AG20443 (cell line): Measurements from ENCODE around the gene BARX1.
"Not testable (repeated sequence)": the region's sequence is repeated elsewhere in the genome, so short reads cannot be mapped to it uniquely, and the experiment has no call there.

Experiments used
- DNase-seq: peaks from one replicate; pipeline ENCODE4 v3.0.0; 2012; ENCODE audit warnings: low spot score, mixed read lengths

Gene BARX1

DNA sequence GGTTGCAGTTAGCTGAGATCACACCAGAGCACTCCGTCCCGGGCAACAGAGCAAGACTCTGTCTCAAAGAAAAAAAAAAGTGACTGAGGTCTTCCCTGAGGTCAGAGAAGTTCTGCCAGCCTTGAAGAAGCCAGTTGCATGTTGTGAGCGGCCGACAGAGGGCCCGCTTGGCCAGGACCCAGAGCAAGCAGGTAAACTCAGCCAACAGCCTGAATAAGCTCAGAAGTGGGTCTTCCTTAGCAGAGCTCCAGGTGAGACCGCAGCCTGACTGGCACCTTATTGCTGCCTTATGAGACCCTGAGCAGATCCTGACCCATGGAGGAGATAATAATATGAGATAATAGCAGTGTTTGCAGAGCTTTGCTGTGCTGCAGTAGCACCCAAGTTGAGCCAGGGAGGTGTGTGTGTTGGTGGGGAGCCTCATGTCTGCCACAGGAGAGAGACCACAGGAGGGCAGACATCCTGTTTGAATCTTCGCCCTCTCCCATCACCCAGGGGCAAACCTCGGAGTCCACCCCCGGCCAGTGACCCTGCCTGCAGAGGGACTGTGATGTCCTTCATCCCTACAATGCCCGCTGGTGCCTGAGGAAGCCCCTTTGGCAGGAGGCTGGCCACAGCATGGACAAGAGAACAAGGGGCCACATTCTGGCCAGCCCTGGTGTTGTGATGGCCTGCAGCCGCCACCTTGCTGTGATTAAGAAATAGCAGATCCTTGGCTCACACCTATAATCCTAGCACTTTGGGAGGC is 10.8 kb upstream of the BARX1 start:
- DNase-seq, result peak; percentile 11

DNA sequence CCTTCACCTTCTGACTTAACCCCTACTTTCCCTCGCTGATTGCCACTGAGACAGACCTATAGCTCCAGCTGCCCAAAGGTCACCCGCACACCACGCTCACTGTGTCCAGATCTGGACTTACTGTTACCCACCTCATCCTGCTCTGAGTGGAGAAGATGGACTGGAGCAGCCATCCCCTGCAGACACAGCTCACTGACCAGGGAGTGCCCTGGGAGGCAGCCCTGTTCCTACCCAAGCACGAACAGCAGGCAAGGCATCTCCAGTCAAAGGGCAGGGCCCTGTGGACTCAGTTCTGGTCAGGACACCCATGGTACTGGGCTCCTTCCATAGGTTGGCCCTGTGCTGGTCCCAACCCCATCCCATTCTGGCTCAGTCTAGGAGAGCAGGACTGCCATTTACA is 9.5 kb upstream of the BARX1 start:
- no peak for DNase-seq

DNA sequence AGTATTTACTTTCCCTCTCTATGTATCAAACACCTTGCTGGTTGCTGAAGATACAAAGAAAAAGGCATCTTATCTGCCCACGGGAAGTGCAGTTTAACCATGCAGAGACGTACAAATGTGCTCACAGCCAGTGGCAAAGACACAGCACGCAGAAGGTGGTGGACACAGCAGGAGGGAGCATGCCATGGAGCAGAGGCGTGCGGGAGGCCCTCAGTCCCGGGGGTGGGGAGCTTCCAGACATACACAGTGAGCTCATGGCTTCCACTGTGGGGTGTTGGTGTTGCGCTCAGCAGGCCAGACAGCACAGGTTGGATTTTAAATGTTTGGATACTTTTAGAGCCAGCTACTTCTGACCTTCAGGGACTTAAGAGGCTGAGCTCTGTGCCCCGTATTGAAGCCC is 8.8 kb upstream of the BARX1 start:
- DNase-seq, result no peak

DNA sequence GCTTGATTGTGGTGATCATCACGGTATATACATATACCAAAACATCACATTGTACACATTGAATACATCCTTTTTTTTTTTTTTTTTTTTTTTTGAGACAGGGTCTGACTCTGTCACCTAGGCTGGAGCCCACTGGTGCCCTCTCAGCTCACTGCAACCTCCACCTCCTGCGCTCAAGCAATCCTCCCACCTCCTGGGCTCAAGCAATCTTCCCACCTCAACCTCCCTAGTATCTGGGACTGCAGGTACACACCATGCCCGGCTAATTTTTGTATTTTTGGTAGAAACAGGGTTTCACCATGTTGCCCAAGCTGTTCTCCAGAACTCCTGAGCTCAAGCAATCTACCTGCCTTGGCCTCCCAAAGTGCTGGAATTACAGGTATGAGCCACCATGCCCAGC is 8.3 kb upstream of the BARX1 start:
- not testable (repeated sequence) for DNase-seq

DNA sequence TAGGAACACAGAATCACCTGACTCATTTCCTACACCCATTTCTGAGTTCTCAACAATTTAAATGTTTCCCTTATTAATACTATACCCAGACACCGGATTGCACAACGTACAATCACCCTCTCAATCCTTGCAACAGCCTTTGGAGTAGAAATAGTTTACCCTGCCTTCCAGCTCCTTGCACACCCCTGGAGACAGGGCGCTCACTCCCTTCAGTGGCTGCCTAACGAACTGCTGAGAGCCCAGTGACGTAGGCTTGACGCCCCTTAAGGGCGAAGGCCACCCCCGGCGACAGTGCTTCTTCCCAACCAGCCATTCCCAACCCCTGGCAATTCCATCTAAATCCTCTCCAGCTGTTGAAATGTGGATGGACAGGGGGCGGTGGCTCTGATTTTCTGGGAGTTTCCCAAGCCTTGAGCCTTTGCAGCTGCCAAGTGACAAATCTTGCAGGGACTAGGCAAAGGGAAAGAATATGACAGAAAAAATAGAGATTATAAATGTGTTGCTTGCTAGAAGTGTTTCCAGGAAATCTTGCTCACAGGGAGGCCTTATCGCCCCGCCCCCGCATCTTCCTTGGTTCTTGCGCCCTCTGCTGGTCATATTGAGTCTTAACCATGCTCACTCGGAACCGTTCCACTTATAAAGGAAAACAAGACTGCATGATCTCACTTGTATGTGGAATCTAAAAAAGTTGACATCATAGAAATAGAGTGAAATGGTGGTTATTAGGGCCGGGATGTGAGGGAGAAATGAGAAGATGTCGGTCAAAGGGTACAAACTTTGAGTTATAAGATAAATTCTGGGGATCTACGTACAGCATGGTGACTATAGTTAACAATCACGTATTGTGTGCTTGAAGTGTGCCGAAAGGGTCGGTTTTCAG is 7.6 kb upstream of the BARX1 start:
- DNase-seq, result peak; percentile 90

DNA sequence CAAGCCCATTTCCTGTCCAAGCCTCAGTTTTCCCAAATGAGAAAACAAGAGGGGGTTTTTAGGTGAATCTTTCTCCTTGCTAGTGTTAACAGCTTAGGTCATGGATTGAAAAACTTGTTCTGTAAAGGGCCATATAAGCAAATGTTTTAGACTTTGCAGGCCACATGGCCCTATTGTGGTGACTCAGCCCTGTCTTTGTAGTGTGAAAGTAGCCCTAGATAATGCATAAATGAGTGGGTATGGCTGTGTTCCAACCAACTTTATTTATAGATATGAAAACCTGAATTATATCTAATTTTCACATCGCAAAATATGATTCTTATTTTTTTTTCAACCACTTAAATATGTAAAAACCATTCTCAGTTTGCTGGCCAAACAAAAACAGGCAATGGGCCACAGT is 6.9 kb upstream of the BARX1 start:
- no peak for DNase-seq

DNA sequence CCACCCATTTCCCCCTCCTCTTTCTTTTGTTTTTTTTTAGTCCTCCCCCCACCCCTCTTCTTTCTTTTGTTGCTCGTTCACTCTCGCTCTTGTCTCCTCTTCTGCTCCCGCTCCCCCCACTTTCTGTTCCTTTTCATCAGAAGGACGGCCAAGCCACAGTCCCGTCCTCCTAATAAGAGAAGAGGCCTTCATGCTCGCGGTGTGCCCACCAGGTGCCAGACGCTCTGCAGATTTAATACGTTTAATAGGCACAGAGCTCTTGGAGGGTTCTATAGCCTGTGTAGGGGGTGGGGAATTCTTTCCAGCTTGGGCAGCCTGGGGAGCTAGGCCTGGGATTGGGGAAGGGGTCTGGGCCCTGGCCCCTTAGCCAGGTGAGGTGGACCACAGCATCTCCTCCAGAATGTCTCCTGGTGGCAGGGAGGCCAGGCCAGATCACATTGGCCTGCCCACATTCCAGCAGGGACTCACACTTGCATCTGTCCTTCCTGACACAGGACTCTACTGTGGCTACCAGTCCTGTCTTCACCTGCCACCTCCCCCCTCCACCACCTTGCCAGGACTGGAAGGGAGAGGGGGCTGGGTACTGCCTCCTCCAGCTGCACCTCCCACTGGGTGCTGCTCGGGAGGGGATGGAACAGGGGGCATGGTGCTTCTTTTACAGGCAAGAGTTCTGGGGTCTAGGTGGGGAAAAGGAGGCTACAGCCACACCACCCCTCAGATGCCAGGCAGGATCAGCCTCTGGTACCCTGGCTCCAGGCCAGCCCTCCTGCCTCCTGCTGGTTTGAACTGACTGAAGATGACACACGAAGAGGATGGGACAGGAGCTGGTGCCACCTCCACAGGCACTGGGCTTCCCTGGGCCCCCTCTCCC is 6.1 kb upstream of the BARX1 start:
- DNase-seq, result no peak

DNA sequence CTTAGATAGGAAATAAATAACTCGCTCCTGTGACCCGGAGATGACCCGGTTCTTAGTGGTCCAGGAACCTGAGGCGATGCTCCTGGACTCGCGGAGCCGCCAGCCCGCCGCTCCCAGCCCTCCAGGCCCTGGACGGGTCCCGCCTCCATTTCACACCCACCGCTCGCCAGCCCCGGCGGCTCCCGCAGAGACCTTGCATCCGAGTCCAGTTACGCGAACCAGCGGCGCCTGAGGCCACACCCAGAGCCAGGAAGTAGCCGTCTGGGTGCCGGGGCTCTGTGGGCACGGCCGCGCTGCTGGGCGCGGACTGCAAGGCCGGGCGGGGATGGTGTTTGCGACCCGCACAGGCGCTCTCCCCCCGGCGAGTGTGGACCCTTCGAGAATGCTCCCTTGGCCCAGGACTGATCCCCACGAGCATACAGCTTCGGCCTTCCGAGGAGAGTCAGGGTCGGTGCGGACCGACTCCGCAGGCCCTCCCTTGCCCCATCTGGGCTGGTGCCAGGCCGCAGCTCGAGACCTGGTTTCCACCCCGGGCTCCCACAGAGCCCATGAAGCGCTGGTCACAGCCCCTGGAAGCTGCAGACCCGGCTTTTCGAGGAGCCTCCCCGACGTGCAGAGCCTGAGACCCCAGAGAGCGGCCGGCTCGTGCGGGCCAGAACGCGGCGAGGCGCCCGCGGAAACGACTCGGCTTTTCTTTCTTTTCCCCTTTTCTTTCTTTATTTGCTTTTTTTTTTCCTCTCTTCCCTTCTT is 5.2 kb upstream of the BARX1 start:
- DNase-seq, result no peak

DNA sequence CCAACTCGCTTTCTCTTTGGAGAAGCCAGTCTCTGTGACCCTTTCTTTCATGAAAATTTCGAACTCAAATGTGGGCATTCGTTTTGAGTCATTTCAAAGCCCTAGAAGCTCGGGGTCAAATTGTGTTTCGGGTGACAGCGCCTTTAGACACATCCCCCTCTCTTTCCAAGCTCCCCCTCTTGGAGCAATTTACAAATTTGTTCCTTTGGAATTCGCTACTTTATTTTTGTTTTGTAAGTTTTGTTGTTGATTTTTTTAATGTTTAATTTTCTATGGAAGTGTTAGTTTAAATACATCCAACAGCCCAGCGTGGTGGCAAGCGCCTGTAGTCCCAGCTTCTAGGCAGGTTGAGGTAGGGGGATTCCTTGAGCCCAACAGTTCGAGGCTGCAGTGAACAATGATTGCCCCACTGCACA is 4.6 kb upstream of the BARX1 start:
- DNase-seq, result no peak

DNA sequence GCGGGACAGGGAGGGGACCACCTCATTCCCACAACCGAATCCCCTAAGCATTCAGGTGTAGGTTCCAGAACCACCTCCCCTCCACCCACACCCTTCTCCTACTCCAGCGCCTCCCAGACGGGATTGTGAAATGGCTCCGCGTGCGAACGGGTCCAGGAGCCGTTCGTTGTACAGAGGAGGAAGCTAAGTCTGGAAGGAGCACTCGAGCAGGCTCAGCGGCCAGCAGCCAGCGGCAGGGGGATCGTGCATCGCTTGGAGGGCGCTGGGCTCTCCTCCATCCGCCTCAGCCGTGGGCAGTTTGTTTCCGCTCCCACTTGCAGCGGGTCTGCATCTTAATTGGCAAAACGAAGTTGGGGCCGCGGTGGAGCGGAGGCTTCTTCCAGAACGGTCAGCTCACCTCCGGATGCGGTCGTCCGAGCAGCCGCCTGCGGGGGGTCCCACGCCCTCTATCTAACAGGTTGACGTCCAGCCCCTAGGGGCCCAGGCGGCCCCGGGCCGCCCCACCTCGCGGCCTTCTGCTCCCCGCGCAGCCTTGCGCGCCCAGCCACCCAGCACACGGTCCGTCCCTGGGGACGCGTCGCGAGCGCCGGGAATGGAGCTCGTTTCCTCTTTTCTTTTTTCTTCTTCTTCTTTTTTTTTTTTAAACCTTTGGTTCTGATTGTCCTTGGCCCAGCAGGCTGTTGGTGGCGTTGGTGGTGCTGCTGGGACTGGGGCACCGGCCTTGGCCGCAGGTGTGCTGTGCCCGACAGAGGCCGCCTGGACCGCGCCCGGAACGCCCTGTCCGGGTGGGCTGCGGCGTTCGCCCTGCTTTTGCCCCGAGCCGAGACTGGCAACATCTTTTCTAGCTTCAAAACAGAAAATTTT is 3.9 kb upstream of the BARX1 start:
- DNase-seq, result peak; percentile 65

DNA sequence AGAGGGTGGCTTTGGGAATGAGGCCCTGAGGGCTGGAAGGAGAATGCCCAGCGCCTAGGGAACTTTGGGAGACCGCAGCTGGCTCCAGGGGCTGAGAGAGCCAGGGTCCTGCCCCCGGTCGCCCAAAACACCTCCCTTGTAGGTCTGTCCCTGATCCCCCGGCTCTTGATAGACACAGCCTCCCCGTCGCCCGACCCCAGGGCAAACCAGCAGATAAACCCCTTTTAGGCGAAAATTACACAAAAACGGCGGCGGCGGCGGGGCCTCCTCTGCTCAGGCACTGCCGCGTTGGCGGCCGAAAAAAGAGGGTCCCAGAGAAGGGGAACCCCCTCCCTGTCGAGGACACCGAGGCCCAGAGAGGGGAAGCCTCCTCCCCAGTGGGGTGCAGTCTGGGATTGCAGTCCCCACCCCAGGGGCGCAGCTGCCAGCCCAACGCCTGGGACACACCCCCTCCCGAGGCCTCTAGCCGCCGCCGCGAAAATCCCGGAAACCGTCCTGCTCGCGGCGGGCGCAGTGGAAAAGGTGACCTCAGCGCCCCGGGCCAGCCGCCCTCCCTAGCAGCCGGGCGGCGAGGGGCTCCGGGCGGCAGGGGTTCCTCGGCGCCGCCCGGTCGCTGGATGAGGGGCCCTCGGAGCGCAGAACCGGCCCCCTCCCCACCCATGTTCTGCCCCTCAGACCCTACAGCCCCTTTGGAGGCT is 3.1 kb upstream of the BARX1 start:
- no peak for DNase-seq

DNA sequence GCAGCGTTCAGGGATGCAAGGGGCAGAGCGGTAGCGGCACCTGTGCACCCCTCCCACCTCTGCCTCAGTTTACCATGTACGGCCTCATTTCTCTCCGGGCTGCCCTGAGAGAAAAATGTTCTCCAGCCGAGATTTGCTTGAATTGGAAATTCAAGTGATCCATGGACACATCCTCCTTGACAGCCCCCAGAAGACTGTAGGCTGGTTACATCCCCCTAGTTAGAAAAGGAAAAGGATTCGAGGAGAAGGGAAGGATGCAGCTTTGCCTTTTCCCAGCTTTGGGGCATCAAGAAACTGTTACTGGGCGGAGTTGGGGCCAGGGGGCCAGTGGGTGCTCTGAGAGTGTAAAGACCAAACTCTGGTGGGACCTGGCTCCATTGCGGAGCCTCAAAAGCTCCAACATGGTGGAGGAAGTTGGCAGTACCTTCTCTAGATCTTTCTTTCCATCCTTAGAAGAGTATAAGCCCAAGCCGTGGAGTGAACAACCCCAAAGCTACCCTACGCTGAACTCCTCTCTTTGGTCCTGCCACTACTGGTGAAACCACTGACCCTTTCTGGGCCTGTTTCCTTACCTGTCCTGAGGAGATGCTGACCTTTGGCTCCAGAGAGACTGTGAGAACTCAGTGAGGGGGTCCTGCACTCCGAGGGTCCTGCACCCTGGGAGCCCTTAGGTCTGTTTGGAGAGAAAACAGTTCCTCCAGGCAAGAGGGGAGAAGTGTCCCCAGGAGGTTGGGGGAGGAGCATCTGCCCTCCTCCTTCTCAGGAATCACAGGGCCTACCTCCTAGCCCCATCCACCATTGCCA is 1.0 kb upstream of the BARX1 start:
- DNase-seq, result no peak

DNA sequence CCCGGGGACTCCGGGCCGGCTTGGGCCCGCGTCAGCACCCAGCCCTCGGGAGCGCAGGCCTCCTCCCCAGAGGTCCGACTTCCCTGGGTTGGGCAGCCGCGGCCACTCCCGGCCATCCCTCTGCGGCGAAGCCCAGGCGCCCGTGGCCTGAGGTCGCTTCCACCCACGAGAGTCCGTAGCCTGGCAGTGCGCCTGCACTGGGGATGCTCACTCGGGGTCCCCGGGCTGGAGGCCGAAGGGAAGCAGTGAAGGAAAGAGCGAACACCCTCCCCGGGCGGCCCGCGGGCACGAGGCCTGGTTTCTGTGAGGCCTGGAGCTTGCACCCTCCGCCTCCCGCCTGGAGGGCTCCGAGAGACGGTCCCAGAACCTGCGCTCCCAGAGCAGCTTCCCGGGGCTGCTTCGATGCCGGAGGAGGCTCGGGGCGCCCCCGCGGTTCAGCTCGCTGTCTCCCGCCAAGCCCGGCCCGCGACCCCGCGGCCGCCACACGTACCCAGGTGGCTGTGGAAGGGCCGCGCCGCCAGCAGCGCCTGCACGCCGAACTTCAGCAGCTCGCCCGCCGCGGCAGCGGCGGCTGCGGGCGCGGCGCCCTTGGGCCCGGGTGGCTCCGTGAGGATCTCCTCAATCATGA is 607 bp downstream of the BARX1 start:
- DNase-seq, result no peak

DNA sequence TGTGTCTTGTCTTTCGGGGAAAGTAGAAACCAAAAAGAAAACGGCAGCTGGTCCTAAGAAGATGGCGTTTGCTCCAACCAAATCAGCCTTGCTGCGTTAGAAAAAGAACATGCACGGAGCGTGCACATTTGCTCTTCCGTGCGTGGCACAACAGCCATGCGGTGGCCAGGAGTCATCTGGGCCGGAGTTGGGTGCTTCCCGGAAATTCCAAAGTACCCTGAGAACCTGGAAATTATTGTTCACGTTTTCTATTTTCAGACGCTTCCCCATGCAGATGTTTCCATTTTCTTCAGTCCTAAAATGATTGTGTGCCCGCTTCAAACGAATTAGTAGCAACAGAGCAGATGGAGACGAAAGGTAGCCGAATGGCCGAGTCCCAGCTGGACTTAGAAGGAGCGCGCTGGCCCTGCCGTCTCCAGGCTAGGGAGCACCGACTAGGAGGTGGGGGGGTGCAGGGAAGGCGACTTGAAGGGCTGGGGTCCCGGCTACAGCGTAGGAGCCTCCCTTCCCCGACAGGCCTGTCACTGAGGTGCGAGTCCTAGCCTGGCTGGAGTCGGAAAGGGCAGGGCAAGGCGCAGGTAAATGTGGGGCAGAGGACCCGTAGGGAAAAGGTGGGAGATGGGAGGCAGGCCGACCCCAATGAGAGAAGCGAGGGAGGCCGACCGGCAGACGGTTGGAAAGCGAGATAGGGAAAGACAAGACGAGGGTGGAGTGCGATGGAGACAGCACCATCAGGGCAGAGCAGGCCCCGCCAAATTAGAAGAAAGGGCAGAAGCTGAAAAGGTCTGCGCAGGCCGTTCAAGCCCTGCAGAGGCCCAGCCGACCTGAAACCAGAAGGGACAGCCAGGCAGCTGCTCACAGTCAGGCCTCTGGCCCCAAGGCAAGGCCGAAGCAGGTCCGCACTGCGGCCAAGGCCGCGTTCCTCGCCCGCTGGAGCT is 1.4 kb downstream of the BARX1 start:
- DNase-seq, result no peak

DNA sequence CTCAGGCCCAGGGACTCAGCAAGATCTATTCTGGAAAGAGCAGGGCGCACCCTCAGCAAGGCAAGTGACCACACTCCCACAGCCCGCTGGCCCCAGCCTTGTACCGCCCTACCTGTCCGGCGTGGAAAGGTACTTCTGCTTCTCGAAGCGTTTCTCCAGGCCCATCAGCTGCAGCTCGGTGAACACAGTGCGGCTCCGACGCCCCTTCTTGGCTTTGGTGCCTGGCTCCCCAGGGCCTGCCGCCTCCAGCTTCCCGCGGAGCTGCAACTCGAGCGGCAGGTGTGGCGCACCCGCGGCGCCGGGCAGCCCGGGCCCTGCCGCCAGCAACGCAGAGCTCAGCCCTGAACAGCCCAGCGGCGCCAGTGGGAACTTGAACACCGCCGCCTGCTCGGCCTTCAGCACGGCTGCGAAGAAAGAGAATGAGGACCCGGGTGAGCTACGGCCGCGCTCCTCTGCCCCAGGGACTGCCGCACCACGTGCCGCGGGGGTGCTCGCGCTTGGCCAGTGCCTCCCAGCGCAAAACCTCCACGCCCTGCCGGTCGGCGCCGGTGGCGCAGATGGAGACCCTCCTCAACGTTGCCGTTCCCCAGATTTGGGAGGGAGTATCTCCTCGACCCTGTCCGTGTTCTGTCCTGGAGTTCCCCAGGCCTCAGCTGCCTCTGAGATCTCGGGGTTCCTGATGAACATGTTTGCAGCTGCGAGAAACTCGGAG is 2.2 kb downstream of the BARX1 start:
- no peak for DNase-seq

DNA sequence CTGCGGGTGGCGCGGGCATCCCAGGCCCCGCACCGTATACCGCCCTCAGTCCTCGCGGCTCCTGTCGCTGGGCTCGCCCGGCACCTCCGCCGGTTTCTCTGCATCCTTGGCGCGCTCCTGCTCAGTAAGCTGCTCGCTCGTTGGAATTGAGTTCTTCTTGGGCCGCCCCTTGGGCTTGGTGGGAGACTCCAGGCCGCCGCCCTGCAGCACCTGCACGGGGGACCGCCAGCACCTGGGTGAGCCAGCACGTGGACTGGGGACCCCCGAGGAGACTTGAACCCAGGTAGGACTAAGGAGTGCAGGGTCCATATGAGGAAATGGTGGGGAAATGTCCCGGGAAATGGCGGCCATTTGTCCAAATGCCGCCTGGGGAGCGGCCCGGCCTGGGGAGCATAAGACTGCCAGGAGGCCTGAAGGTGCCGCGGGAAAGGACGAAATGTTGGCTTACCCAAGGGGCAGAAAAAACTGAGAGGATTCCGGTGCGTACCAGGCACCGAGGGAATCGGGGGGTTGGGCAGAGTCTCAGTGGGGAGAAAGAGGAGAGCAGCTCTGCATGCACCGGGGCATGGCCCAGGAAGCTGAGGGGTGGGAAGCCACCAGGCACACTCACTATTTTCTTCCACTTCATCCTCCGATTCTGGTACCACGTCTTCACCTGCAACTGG is 2.9 kb downstream of the BARX1 start:
- no peak for DNase-seq
